GM10266 (cell line): Measurements from ENCODE around the gene NCOA6.

Source experiments
- DNase-seq: peaks from one replicate; pipeline ENCODE4 v3.0.0; 2012; ENCODE audit errors: extremely low spot score
- TF ChIP-seq, protein P1 (sequence below): IDR thresholded peaks from 2 replicates; pipeline ENCODE4 v1.5.1; 2012; ENCODE audit warnings: mild to moderate bottlenecking, low read depth; ENCODE audit not compliant: control insufficient read depth, insufficient read depth; ENCODE audit errors: missing control alignments

The NCOA6 gene

GRCh38 chr20:34710861-34711574 lies 114.4 kb downstream of the NCOA6 start:
- no peak for DNase-seq
- TF ChIP-seq, protein P1, sequence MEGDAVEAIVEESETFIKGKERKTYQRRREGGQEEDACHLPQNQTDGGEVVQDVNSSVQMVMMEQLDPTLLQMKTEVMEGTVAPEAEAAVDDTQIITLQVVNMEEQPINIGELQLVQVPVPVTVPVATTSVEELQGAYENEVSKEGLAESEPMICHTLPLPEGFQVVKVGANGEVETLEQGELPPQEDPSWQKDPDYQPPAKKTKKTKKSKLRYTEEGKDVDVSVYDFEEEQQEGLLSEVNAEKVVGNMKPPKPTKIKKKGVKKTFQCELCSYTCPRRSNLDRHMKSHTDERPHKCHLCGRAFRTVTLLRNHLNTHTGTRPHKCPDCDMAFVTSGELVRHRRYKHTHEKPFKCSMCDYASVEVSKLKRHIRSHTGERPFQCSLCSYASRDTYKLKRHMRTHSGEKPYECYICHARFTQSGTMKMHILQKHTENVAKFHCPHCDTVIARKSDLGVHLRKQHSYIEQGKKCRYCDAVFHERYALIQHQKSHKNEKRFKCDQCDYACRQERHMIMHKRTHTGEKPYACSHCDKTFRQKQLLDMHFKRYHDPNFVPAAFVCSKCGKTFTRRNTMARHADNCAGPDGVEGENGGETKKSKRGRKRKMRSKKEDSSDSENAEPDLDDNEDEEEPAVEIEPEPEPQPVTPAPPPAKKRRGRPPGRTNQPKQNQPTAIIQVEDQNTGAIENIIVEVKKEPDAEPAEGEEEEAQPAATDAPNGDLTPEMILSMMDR, result no peak

DNA sequence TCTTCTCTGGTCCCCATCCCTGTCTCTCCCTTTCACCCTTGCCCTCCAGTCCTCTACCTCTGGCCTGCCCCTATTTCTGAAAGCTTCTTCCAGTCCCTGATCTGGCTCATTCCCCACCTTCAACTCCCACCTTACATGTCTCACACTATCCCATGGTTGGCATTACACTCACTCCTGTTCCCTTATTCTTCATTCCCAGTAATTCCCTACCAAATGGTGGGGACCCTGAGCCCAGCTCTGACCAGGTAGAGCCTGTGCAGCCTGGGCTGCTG lies 114.9 kb downstream of the NCOA6 start:
- no peak for DNase-seq
- TF ChIP-seq, protein P1, result no peak

DNA sequence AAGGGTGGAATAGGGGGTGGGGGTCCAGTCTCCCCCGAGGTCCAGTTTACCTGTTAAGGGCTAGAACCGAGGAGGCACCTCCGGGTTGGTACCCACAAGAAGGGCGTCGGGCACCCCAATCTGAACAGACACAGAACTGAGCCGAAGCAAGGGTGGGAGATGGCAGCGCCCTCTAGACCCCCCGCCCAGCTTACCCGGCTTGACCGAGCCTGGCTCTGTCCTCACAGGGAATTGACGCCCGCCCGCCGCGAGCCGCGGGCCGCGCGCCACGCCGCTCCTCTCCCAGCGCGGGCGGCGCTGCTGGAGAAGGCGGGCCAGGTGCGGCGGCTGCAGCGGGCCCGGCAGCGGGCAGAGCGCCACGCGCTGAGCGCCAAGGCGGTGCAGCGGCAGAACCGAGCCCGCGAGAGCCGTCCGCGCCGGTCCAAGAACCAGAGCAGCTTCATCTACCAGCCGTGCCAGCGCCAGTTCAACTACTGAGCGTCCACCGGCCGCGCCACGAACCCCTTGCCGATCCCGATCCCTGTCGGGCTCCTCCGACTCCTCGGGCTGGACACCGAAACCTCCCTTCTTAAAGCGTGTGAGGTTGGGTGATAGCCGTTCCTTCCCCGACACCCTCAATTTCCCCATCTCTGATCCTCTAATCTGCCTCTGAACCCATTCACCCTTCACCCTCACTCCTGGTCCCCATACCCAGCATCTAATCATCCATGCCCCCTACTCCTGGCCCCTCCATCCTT lies 115.5 kb downstream of the NCOA6 start:
- TF ChIP-seq, protein P1, result peak; percentile 40
- peak; percentile 74 for DNase-seq

DNA sequence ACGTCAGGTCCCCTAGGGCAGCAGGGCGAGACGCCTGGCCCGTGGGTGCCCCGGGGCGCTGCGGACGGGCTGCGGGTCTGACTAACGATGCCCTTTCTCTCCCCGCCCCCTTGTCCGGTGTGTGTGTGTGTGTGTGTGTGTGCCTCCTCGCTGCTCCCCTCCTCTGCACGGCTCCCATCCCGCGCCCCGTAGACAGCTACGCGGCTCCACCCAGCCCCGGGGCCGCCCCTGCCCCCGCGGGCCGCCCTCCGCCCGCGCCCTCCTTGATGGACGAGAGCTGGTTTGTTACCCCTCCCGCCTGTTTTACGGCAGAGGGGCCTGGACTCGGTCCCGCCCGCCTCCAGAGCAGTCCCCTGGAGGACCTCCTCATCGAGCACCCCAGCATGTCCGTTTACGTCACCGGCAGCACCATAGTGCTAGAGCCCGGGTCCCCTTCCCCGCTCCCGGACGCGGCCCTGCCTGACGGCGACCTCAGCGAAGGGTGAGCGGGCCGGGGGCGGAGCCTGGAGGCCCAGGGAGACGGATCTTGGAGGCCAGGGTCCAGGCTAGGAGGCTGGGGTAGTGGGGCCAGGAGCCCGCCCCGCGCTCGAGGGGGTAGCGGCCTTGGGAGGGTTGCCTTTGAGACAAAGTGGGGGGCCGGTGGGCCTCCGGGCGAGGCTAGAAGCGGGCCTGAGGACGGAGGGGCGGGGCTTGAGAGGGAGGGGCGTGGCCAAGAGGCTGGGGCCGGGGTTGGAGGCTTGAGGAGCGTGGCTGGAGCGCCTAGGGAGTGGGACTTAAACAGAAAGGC lies 116.2 kb downstream of the NCOA6 start:
- peak; percentile 94 for DNase-seq
- TF ChIP-seq, protein P1, result no peak

- TF ChIP-seq, protein P1, result peak; percentile 64
- peak; percentile 79 for DNase-seq
Measured at GRCh38 chr20:34708621-34709043, 116.8 kb downstream of the NCOA6 start.

DNA sequence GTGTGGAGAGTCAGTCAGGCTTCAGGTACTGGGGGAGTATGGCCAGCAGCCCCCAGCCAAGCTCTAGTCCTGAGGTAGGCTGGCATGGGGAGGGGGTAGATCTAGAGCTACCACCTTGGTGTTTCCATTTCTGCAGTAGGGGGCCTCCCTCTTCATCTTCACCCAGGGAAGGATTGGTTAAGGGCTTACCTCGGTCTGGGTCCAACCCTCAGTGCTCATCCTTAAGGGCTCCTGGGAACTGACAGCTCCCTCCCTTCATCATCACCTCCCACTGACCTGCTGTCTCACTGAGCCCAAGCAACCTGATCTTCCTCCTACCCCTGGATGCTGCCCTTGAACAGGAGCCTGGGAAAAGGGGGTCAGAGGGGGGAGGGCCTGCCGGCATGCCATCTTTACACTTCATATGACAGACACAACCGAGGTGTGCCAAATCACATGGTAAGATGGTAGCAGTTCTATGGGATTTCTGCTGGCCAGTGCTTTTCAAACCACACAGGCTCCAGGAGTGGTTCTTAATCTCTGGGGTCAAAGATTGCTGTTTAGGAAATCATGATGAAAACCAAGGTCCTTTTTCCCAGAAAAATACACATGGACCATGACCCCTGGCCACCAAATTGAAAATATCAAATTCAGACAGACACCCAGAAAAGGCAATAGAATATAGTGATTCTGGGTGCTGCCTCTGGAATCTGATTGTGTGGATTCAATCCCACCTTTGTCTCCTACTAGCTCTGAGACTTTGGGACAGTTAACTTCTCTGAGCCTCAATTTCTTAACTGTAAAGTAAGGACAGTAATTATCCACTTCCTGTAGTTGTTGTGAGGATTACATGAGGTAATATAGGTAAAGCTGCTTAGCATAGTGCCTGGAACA lies 118.3 kb downstream of the NCOA6 start:
- TF ChIP-seq, protein P1, result no peak

More for the DNA sequence above, 118.3 kb downstream of the NCOA6 start:
- no peak for DNase-seq
